Activated T-cell treated with anti-CD3 and anti-CD28 coated beads, Interleukin-2, amount 50 U/mL, for 72 hours (primary cell): ENCODE results near the gene FAM171A2. TPM values are rescaled to one million over a fixed set of nuclear protein-coding genes. Genes with fewer than 3 reads are reported as not detected.

Source experiments
- ATAC-seq, 2 donors: fragments of 150-1000 bp; cut with Tn5 transposase; replicated peaks in 1 of 2; 2 replicates each; pipeline ENCODE4 v1.10.0; 2021; ENCODE audit warnings: moderate library complexity in 2 of 2, mild to moderate bottlenecking in 1 of 2
- DNase-seq, 2 donors: peaks; one replicate each; pipeline ENCODE4 v3.0.0; 2021 to 2022; ENCODE audit warnings: mixed read lengths in 1 of 2
- H3K27ac Mint-ChIP-seq: one replicate; pipeline ENCODE4 v1.8.0; 2022; ENCODE audit warnings: mild to moderate bottlenecking, moderate library complexity, mixed read lengths
- H3K27me3 Mint-ChIP-seq: one replicate; pipeline ENCODE4 v1.8.0; 2022; ENCODE audit warnings: low read depth, mixed read lengths
- H3K36me3 Mint-ChIP-seq, 2 donors: one replicate each; pipeline ENCODE4 v1.8.0; 2022; ENCODE audit warnings: mixed read lengths in 2 of 2, mild to moderate bottlenecking in 1 of 2; ENCODE audit not compliant: insufficient read depth in 2 of 2
- H3K4me1 Mint-ChIP-seq: one replicate; pipeline ENCODE4 v1.8.0; 2022; ENCODE audit warnings: low read depth, mixed read lengths
- H3K4me3 Mint-ChIP-seq, 2 donors: one replicate each; pipeline ENCODE4 v1.8.0; 2022; ENCODE audit warnings: mild to moderate bottlenecking in 2 of 2, mixed read lengths in 2 of 2, moderate library complexity in 2 of 2
- H3K9me3 Mint-ChIP-seq, 2 donors: one replicate each; pipeline ENCODE4 v1.8.0; 2022; ENCODE audit warnings: mixed read lengths in 2 of 2
- total RNA-seq, 2 donors: library from RNA; stranded (reverse); gene quantifications; one replicate each; pipeline ENCODE4 v1.2.3, GENCODE V29; 2022

The FAM171A2 gene
- total RNA-seq, 2 donors from 2014 or later: 0.14 to 0.41 TPM

GRCh38 chr17:44314524-44314868 is 49.2 kb downstream of the FAM171A2 start:
- no peak for DNase-seq
- peaks cover 36% of the 10 kb centered on the region for H3K27me3 Mint-ChIP-seq
- H3K27ac Mint-ChIP-seq: no peak overlapping the region
- H3K9me3 Mint-ChIP-seq: no peaks in the 10 kb centered on the region
- no peak for ATAC-seq
- H3K4me3 Mint-ChIP-seq: peak overlapping the region; percentile 60 to 77
- peaks cover under 1 to 2% of the 10 kb centered on the region in 2 donors for H3K36me3 Mint-ChIP-seq
- H3K4me1 Mint-ChIP-seq: peaks cover 22% of the 10 kb centered on the region

GRCh38 chr17:44314031-44314430 is 49.6 kb downstream of the FAM171A2 start:
- ATAC-seq: no peak
- Mint-ChIP-seq H3K4me1 (peaks cover 22% of the 10 kb centered on the region), H3K9me3 (no peaks in the 10 kb centered on the region), H3K4me3 (peak overlapping the region; percentile 42 to 64), H3K27me3 (peaks cover 36% of the 10 kb centered on the region), H3K36me3 (no peaks in the 10 kb centered on the region), H3K27ac (no peak overlapping the region)
- DNase-seq: no peak

GRCh38 chr17:44312396-44313104 is 51.1 kb downstream of the FAM171A2 start:
- peaks cover 22% of the 10 kb centered on the region for H3K4me1 Mint-ChIP-seq
- DNase-seq (no peak), ATAC-seq (no peak)
- no peak overlapping the region for H3K4me3 Mint-ChIP-seq
- no peaks in the 10 kb centered on the region for H3K36me3 Mint-ChIP-seq
- peaks cover 34% of the 10 kb centered on the region for H3K27me3 Mint-ChIP-seq
- H3K9me3 Mint-ChIP-seq: no peaks in the 10 kb centered on the region
- H3K27ac Mint-ChIP-seq: no peak overlapping the region

GRCh38 chr17:44311562-44312181 is 52.0 kb downstream of the FAM171A2 start:
- peaks cover 0 to 2% of the 10 kb centered on the region in 2 donors for H3K36me3 Mint-ChIP-seq
- H3K27ac Mint-ChIP-seq: no peak overlapping the region
- H3K4me3 Mint-ChIP-seq: no peak overlapping the region
- no peaks in the 10 kb centered on the region for H3K9me3 Mint-ChIP-seq
- ATAC-seq (no peak), DNase-seq (no peak)
- H3K27me3 Mint-ChIP-seq: peaks cover 34% of the 10 kb centered on the region
- peaks cover 20% of the 10 kb centered on the region for H3K4me1 Mint-ChIP-seq

- Mint-ChIP-seq H3K4me3 (no peak overlapping the region), H3K27me3 (peaks cover 32% of the 10 kb centered on the region), H3K4me1 (peaks cover 11% of the 10 kb centered on the region), H3K27ac (no peak overlapping the region), H3K36me3 (peaks cover 0 to 2% of the 10 kb centered on the region in 2 donors), H3K9me3 (no peaks in the 10 kb centered on the region)
- DNase-seq (no peak), ATAC-seq (no peak)
These were observed 52.9 kb downstream of the FAM171A2 start for GRCh38 chr17:44310609-44311376.

- Mint-ChIP-seq H3K9me3 (no peaks in the 10 kb centered on the region), H3K4me1 (peaks cover 6% of the 10 kb centered on the region), H3K27me3 (peaks cover 26% of the 10 kb centered on the region), H3K36me3 (peaks cover 0 to 2% of the 10 kb centered on the region in 2 donors), H3K27ac (no peak overlapping the region), H3K4me3 (peak overlapping the region in 1 of 2 donors; percentile 27)
- no peak for DNase-seq
- ATAC-seq: no peak
These were observed 53.5 kb downstream of the FAM171A2 start for GRCh38 chr17:44310188-44310587.

- Mint-ChIP-seq H3K27ac (no peak overlapping the region), H3K4me3 (peak overlapping the region; percentile 17 to 59), H3K36me3 (peaks cover 0 to 2% of the 10 kb centered on the region in 2 donors), H3K9me3 (no peaks in the 10 kb centered on the region), H3K27me3 (peaks cover 32% of the 10 kb centered on the region), H3K4me1 (peaks cover 6% of the 10 kb centered on the region)
- no peak for DNase-seq
- no peak for ATAC-seq
These were observed 54.2 kb downstream of the FAM171A2 start for GRCh38 chr17:44309472-44309871.

- Mint-ChIP-seq H3K9me3 (no peaks in the 10 kb centered on the region), H3K27me3 (peaks cover 26% of the 10 kb centered on the region), H3K4me1 (peaks cover 6% of the 10 kb centered on the region), H3K27ac (no peak overlapping the region), H3K4me3 (peak overlapping the region in 1 of 2 donors; percentile 59), H3K36me3 (peaks cover 0 to 2% of the 10 kb centered on the region in 2 donors)
- DNase-seq (no peak), ATAC-seq (peak in 1 of 2 donors; percentile 18)
These were observed 54.8 kb downstream of the FAM171A2 start for GRCh38 chr17:44308865-44309264.

GRCh38 chr17:44308320-44308818 is 55.3 kb downstream of the FAM171A2 start, which contains the start of gene RUNDC3A:
TSS of gene RUNDC3A (plus strand) at chr17:44308601. CDS start at chr17:44308833, 232 bp downstream.
- peak; percentile 88 to 91 for ATAC-seq
- Mint-ChIP-seq H3K4me3 (peak within 1 kb of the TSS; percentile 63 to 70), H3K4me1 (peaks cover 6% of the 10 kb centered on the region), H3K9me3 (no peaks in the 10 kb centered on the region), H3K36me3 (peaks cover 0 to 2% of the 10 kb centered on the region in 2 donors), H3K27ac (no peak within 1 kb of the TSS), H3K27me3 (peaks cover 23% of the 10 kb centered on the region)
- DNase-seq: peak; percentile 87 to 88

GRCh38 chr17:44307387-44308186 is 56.1 kb downstream of the FAM171A2 start:
- DNase-seq (no peak), ATAC-seq (peak; percentile 29 to 39)
- Mint-ChIP-seq H3K27me3 (peaks cover 23% of the 10 kb centered on the region), H3K9me3 (no peaks in the 10 kb centered on the region), H3K27ac (no peak overlapping the region), H3K4me3 (peak overlapping the region; percentile 4 to 70), H3K4me1 (peaks cover 6% of the 10 kb centered on the region), H3K36me3 (peaks cover 0 to 2% of the 10 kb centered on the region in 2 donors)

GRCh38 chr17:44304651-44305050 is 59.0 kb downstream of the FAM171A2 start:
- Mint-ChIP-seq H3K4me1 (peaks cover under 1% of the 10 kb centered on the region), H3K27me3 (peaks cover 23% of the 10 kb centered on the region), H3K9me3 (no peaks in the 10 kb centered on the region), H3K4me3 (no peak overlapping the region), H3K27ac (no peak overlapping the region), H3K36me3 (peaks cover 0 to 2% of the 10 kb centered on the region in 2 donors)
- DNase-seq (no peak), ATAC-seq (no peak)
